DOHH2 (cell line): ENCODE data around the gene DCTN5.

Experiments
- H3F3A ChIP-seq: fragments of 200-600 bp; sonication (generic), shearing (Covaris generic); 2 replicates; pipeline ENCODE4 v1.6.0; 2016; ENCODE audit warnings: antibody characterized with exemption, mild to moderate bottlenecking; ENCODE audit not compliant: control insufficient read depth, insufficient read depth
- H3K27ac ChIP-seq: fragments of 200-600 bp; sonication (generic); 2 replicates; pipeline ENCODE4 v1.5.1; 2014; ENCODE audit warnings: low read depth, mild to moderate bottlenecking, low read length, moderate library complexity
- H3K27me3 ChIP-seq: fragments of 200-600 bp; sonication (generic); 2 replicates; pipeline ENCODE4 v1.6.1; 2014; ENCODE audit warnings: mild to moderate bottlenecking, low read length, mixed read lengths; ENCODE audit not compliant: control insufficient read depth
- H3K36me3 ChIP-seq: fragments of 200-600 bp; sonication (generic); 2 replicates; pipeline ENCODE4 v1.6.1; 2014; ENCODE audit warnings: mild to moderate bottlenecking, low read length, moderate library complexity, mixed read lengths; ENCODE audit not compliant: control insufficient read depth
- H3K4me1 ChIP-seq: fragments of 200-600 bp; sonication (generic); 2 replicates; pipeline ENCODE4 v1.6.1; 2014; ENCODE audit warnings: mild to moderate bottlenecking, low read length, mixed read lengths; ENCODE audit not compliant: control insufficient read depth
- H3K4me2 ChIP-seq: fragments of 200-600 bp; sonication (generic); 2 replicates; pipeline ENCODE4 v1.6.0; 2014; ENCODE audit warnings: mild to moderate bottlenecking, low read length, moderate library complexity
- H3K4me3 ChIP-seq: fragments of 200-600 bp; sonication (generic); 2 replicates; pipeline ENCODE4 v1.5.1; 2014; ENCODE audit warnings: mild to moderate bottlenecking, low read length, mixed read lengths
- H3K79me2 ChIP-seq: fragments of 200-600 bp; sonication (generic); 2 replicates; pipeline ENCODE4 v1.6.1; 2014; ENCODE audit warnings: mild to moderate bottlenecking, low read length, mixed read lengths; ENCODE audit not compliant: control insufficient read depth
- H3K9me2 ChIP-seq: fragments of 200-600 bp; sonication (generic); replicated peaks from 2 replicates; pipeline ENCODE4 v1.6.1; 2014; ENCODE audit warnings: mild to moderate bottlenecking, low read length, mixed read lengths; ENCODE audit not compliant: control insufficient read depth
- H3K9me3 ChIP-seq: fragments of 200-600 bp; sonication (generic); 2 replicates; pipeline ENCODE4 v1.6.1; 2014; ENCODE audit warnings: antibody characterized with exemption, low read length, mixed read lengths; ENCODE audit not compliant: control insufficient read depth, insufficient read depth
- H4K20me1 ChIP-seq: fragments of 200-600 bp; sonication (generic); 2 replicates; pipeline ENCODE4 v1.6.0; 2014; ENCODE audit warnings: low read depth, mild to moderate bottlenecking, antibody characterized with exemption, low read length, moderate library complexity; ENCODE audit not compliant: control insufficient read depth, insufficient read depth
- CTCF ChIP-seq: fragments of 200-600 bp; sonication (generic); IDR thresholded peaks from one replicate; pipeline ENCODE4 v1.5.1; 2014; ENCODE audit warnings: antibody characterized with exemption, mild to moderate bottlenecking, low read depth, low read length; ENCODE audit not compliant: poor library complexity, severe bottlenecking
- EZH2phosphoT487 ChIP-seq: fragments of 200-600 bp; sonication (generic); IDR thresholded peaks from 2 replicates; pipeline ENCODE4 v1.6.1; 2017; ENCODE audit warnings: borderline replicate concordance, mild to moderate bottlenecking, antibody characterized with exemption, low read length, moderate library complexity, mixed read lengths

DCTN5 gene

GRCh38 chr16:23595951-23596720, 45.1 kb upstream of the DCTN5 start, which contains the start of gene NDUFAB1:
Gene NDUFAB1 (minus strand): TSS chr16:23596316. CDS start chr16:23596290, 26 bp downstream.
- H3F3A ChIP-seq = peaks cover 9% of the 10 kb centered on the region
- H3K27ac ChIP-seq = peak within 1 kb of the TSS; percentile 45
- H3K36me3 ChIP-seq = peaks cover 44% of the 10 kb centered on the region
- no peaks in the 10 kb centered on the region for H3K9me2 ChIP-seq
- no peak for TF ChIP-seq EZH2phosphoT487
- TF ChIP-seq CTCF = peak; percentile 82
- no peaks in the 10 kb centered on the region for H3K27me3 ChIP-seq
- H3K4me1 ChIP-seq = peaks cover 25% of the 10 kb centered on the region
- peak within 1 kb of the TSS; percentile 100 for H3K4me3 ChIP-seq
- H4K20me1 ChIP-seq = peaks cover 14% of the 10 kb centered on the region; the same call in 1 of the 2 replicates
- no peaks in the 10 kb centered on the region for H3K9me3 ChIP-seq
- peaks cover 48% of the 10 kb centered on the region for H3K79me2 ChIP-seq
- peak within 1 kb of the TSS; percentile 74 for H3K4me2 ChIP-seq

- Histone ChIP-seq H3K9me3 (no peaks in the 10 kb centered on the region), H3K4me3 (peak overlapping the region; percentile 100), H3K9me2 (no peaks in the 10 kb centered on the region), H3K27ac (peak overlapping the region; percentile 45), H3K27me3 (no peaks in the 10 kb centered on the region), H3K4me1 (peaks cover 25% of the 10 kb centered on the region), H3K36me3 (peaks cover 35% of the 10 kb centered on the region), H3K79me2 (peaks cover 38% of the 10 kb centered on the region), H4K20me1 (0 out of 2 replicates have a peak, but pooled peaks cover 8% of the 10 kb centered on the region), H3K4me2 (peak overlapping the region; percentile 74), H3F3A (peaks cover 9% of the 10 kb centered on the region)
- no peak for TF ChIP-seq EZH2phosphoT487
- TF ChIP-seq CTCF = peak; percentile 76
Observed at GRCh38 chr16:23597003-23597756, 44.1 kb upstream of the DCTN5 start.

GRCh38 chr16:23607726-23608125, 33.5 kb upstream of the DCTN5 start:
- TF ChIP-seq EZH2phosphoT487 (no peak), CTCF (no peak)
- Histone ChIP-seq H3K79me2 (no peaks in the 10 kb centered on the region), H3K4me2 (no peak overlapping the region), H3K9me3 (no peaks in the 10 kb centered on the region), H4K20me1 (no peaks in the 10 kb centered on the region), H3K4me3 (no peak overlapping the region), H3K27me3 (no peaks in the 10 kb centered on the region), H3K4me1 (no peaks in the 10 kb centered on the region), H3K36me3 (peaks cover 23% of the 10 kb centered on the region), H3F3A (no peaks in the 10 kb centered on the region), H3K9me2 (no peaks in the 10 kb centered on the region), H3K27ac (no peak overlapping the region)
